SK-N-SH treated with all-trans-retinoic acid at 6 μM for 48 hours (cell line): ENCODE data around the gene SPTB.

Source experiments
- ATAC-seq: fragments of 200-7000 bp; cut with Tn5 transposase; 3 replicates; pipeline ENCODE4 v1.9.1; 2020; ENCODE audit warnings: mild to moderate bottlenecking, moderate library complexity
- ARNTL ChIP-seq: fragments of 450-650 bp; formaldehyde crosslinking; IDR thresholded peaks from 2 replicates; pipeline ENCODE4 v1.5.0; 2020; ENCODE audit warnings: low read depth, mild to moderate bottlenecking, moderate library complexity, borderline replicate concordance
- BACH2 ChIP-seq: fragments of 250-450 bp; sonication (Bioruptor Pico); IDR thresholded peaks from 2 replicates; pipeline ENCODE4 v1.9.0; 2021; ENCODE audit warnings: mild to moderate bottlenecking, borderline replicate concordance
- CSDC2 ChIP-seq: fragments of 250-450 bp; sonication (Bioruptor Pico); IDR thresholded peaks from 2 replicates; pipeline ENCODE4 v1.5.0; 2020; ENCODE audit warnings: mild to moderate bottlenecking, moderate library complexity
- ESRRG ChIP-seq: fragments of 250-450 bp; sonication (Bioruptor Pico); IDR thresholded peaks from 2 replicates; pipeline ENCODE4 v1.6.1; 2021; ENCODE audit warnings: mild to moderate bottlenecking
- GLIS3 ChIP-seq: fragments of 250-450 bp; sonication (Bioruptor Pico); IDR thresholded peaks from 2 replicates; pipeline ENCODE4 v1.5.0; 2020; ENCODE audit warnings: mild to moderate bottlenecking, moderate library complexity
- ISL1 ChIP-seq: fragments of 250-450 bp; sonication (Bioruptor Pico); IDR thresholded peaks from 2 replicates; pipeline ENCODE4 v2.1.2; 2022; ENCODE audit warnings: mild to moderate bottlenecking, moderate library complexity
- POU6F1 ChIP-seq: fragments of 250-450 bp; sonication (Bioruptor Pico); IDR thresholded peaks from 2 replicates; pipeline ENCODE4 v1.8.0; 2021; ENCODE audit warnings: low read depth, mild to moderate bottlenecking, moderate library complexity, borderline replicate concordance
- PPARA ChIP-seq: fragments of 250-450 bp; sonication (Bioruptor Pico); IDR thresholded peaks from 2 replicates; pipeline ENCODE4 v1.5.0; 2020; ENCODE audit warnings: mild to moderate bottlenecking, borderline replicate concordance
- RARB ChIP-seq: fragments of 250-450 bp; sonication (Bioruptor Pico); IDR thresholded peaks from 2 replicates; pipeline ENCODE4 v1.8.0; 2021; ENCODE audit warnings: mild to moderate bottlenecking, moderate library complexity
- SNAI2 ChIP-seq: fragments of 250-450 bp; sonication (Bioruptor Pico); IDR thresholded peaks from 2 replicates; pipeline ENCODE4 v1.5.0; 2020; ENCODE audit warnings: mild to moderate bottlenecking, moderate library complexity
- TCF4 ChIP-seq: fragments of 250-450 bp; sonication (Bioruptor Pico); IDR thresholded peaks from 2 replicates; pipeline ENCODE4 v1.8.0; 2021; ENCODE audit warnings: mild to moderate bottlenecking, moderate library complexity, borderline replicate concordance
- TOX ChIP-seq: fragments of 250-450 bp; sonication (Bioruptor Pico); IDR thresholded peaks from 2 replicates; pipeline ENCODE4 v1.8.0; 2021; ENCODE audit warnings: mild to moderate bottlenecking, moderate library complexity, borderline replicate concordance
- ZC3H10 ChIP-seq: fragments of 250-450 bp; sonication (Bioruptor Pico); IDR thresholded peaks from 2 replicates; pipeline ENCODE4 v1.5.1; 2021; ENCODE audit warnings: mild to moderate bottlenecking, moderate library complexity
- ZFP3 ChIP-seq: fragments of 250-450 bp; sonication (Bioruptor Pico); IDR thresholded peaks from 2 replicates; pipeline ENCODE4 v1.5.0; 2020; ENCODE audit warnings: mild to moderate bottlenecking, moderate library complexity
- ZFP30 ChIP-seq: fragments of 450-650 bp; formaldehyde crosslinking; IDR thresholded peaks from 2 replicates; pipeline ENCODE4 v1.5.0; 2022; ENCODE audit warnings: mild to moderate bottlenecking, moderate library complexity
- ZNF565 ChIP-seq: fragments of 450-650 bp; formaldehyde crosslinking; conservative IDR thresholded peaks from 2 replicates; pipeline ENCODE4 v1.5.0; 2020; ENCODE audit warnings: low read depth, mild to moderate bottlenecking, moderate library complexity
- ZNF70 ChIP-seq: fragments of 450-650 bp; formaldehyde crosslinking; IDR thresholded peaks from 2 replicates; pipeline ENCODE4 v1.5.0; 2020; ENCODE audit warnings: mild to moderate bottlenecking, moderate library complexity
- ZNF8 ChIP-seq: fragments of 450-650 bp; formaldehyde crosslinking; IDR thresholded peaks from 2 replicates; pipeline ENCODE4 v1.5.0; 2020; ENCODE audit warnings: mild to moderate bottlenecking, moderate library complexity
- TF ChIP-seq, protein P1 (sequence below): fragments of 250-450 bp; sonication (Bioruptor Pico); IDR thresholded peaks from 2 replicates; pipeline ENCODE4 v1.8.0; 2020; ENCODE audit warnings: mild to moderate bottlenecking, moderate library complexity, borderline replicate concordance
- TF ChIP-seq, protein P2 (sequence below): fragments of 250-450 bp; sonication (Bioruptor Pico); IDR thresholded peaks from 2 replicates; pipeline ENCODE4 v1.5.0; 2020; ENCODE audit warnings: mild to moderate bottlenecking, moderate library complexity
- TF ChIP-seq, protein P3 (sequence below): fragments of 250-450 bp; sonication (Bioruptor Pico); IDR thresholded peaks from 2 replicates; pipeline ENCODE4 v1.5.1; 2020; ENCODE audit warnings: low read depth, mild to moderate bottlenecking, moderate library complexity

SPTB gene

DNA sequence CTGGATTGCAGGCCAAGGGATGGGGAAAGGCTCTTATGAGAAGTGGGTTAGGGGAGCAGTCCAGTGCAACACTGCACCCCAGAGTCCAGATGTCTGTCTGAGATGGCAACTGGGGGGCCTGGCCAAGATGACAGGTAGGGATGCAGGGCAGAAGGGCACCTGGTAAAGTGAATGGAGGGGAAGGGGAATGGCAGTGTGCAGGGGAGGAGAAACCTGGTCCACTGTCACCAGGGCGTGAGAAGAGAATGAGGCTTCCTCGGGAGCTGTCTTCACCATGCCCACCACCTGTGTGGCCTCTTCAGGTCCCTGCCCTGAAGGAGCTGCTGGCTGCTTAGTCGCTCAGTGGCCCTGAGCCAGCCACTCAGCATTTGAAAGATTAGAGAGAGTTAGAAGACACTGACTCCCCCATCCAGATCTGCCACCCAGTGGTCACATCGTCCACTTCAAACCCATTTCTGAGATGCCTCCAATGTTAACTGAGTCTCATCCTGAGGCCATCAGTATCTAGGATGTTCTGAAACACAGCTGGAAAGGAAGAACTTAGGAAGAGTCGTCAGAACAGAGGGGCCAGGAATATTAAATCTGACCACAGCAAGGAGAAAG, 118.2 kb downstream of the SPTB start:
- ATAC-seq, result no peak

DNA sequence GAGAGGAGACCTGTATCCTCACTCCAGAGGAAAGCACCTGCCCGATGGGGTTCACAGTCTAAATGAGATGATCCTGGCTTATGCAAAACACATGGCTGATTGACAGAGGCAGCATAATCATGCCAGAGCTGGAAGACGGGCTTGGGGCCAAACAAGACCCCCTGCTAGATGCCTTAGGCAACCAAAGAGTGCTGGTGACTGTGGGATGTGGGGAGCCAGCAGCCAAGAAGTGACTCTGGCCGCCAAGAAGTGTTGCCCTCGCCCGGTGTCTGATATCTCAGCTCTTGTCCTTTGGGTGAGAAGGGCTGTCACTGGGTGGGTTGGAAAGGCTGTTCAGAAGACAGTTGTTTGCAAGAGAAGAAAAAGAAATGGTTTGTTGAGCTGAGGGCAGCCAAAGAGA, 118.8 kb downstream of the SPTB start:
- ATAC-seq, result no peak
- TF ChIP-seq, protein P1, sequence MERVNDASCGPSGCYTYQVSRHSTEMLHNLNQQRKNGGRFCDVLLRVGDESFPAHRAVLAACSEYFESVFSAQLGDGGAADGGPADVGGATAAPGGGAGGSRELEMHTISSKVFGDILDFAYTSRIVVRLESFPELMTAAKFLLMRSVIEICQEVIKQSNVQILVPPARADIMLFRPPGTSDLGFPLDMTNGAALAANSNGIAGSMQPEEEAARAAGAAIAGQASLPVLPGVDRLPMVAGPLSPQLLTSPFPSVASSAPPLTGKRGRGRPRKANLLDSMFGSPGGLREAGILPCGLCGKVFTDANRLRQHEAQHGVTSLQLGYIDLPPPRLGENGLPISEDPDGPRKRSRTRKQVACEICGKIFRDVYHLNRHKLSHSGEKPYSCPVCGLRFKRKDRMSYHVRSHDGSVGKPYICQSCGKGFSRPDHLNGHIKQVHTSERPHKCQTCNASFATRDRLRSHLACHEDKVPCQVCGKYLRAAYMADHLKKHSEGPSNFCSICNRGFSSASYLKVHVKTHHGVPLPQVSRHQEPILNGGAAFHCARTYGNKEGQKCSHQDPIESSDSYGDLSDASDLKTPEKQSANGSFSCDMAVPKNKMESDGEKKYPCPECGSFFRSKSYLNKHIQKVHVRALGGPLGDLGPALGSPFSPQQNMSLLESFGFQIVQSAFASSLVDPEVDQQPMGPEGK (CRISPR knock-in tag), result no peak
- TF ChIP-seq, protein P2, sequence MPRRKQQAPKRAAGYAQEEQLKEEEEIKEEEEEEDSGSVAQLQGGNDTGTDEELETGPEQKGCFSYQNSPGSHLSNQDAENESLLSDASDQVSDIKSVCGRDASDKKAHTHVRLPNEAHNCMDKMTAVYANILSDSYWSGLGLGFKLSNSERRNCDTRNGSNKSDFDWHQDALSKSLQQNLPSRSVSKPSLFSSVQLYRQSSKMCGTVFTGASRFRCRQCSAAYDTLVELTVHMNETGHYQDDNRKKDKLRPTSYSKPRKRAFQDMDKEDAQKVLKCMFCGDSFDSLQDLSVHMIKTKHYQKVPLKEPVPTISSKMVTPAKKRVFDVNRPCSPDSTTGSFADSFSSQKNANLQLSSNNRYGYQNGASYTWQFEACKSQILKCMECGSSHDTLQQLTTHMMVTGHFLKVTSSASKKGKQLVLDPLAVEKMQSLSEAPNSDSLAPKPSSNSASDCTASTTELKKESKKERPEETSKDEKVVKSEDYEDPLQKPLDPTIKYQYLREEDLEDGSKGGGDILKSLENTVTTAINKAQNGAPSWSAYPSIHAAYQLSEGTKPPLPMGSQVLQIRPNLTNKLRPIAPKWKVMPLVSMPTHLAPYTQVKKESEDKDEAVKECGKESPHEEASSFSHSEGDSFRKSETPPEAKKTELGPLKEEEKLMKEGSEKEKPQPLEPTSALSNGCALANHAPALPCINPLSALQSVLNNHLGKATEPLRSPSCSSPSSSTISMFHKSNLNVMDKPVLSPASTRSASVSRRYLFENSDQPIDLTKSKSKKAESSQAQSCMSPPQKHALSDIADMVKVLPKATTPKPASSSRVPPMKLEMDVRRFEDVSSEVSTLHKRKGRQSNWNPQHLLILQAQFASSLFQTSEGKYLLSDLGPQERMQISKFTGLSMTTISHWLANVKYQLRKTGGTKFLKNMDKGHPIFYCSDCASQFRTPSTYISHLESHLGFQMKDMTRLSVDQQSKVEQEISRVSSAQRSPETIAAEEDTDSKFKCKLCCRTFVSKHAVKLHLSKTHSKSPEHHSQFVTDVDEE, result no peak
- no peak for TF ChIP-seq BACH2
- TF ChIP-seq ZNF565 (CRISPR knock-in tag), result no peak
- TF ChIP-seq SNAI2 (CRISPR knock-in tag), result no peak
- no peak for TF ChIP-seq ZC3H10
- no peak for TF ChIP-seq ZFP3 (CRISPR knock-in tag)
- no peak for TF ChIP-seq PPARA (CRISPR knock-in tag)
- TF ChIP-seq POU6F1, result no peak
- TF ChIP-seq TCF4, result no peak

More for the DNA sequence above, 118.2 kb downstream of the SPTB start:
- TF ChIP-seq ARNTL, result no peak
- TF ChIP-seq, protein P3, sequence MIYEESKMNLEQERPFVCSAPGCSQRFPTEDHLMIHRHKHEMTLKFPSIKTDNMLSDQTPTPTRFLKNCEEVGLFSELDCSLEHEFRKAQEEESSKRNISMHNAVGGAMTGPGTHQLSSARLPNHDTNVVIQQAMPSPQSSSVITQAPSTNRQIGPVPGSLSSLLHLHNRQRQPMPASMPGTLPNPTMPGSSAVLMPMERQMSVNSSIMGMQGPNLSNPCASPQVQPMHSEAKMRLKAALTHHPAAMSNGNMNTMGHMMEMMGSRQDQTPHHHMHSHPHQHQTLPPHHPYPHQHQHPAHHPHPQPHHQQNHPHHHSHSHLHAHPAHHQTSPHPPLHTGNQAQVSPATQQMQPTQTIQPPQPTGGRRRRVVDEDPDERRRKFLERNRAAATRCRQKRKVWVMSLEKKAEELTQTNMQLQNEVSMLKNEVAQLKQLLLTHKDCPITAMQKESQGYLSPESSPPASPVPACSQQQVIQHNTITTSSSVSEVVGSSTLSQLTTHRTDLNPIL, result no peak
- no peak for TF ChIP-seq TCF4
- no peak for TF ChIP-seq ISL1 (CRISPR knock-in tag)
- TF ChIP-seq ESRRG (CRISPR knock-in tag), result no peak
- no peak for TF ChIP-seq POU6F1
- TF ChIP-seq RARB (CRISPR knock-in tag), result no peak
- TF ChIP-seq, protein P2, result no peak
- TF ChIP-seq ZFP3 (CRISPR knock-in tag), result no peak
- TF ChIP-seq BACH2, result no peak
- TF ChIP-seq, protein P1 (CRISPR knock-in tag), result no peak
- TF ChIP-seq ZC3H10, result no peak
- TF ChIP-seq CSDC2, result no peak
- TF ChIP-seq ZFP30, result no peak
- no peak for TF ChIP-seq PPARA (CRISPR knock-in tag)
- no peak for TF ChIP-seq TOX
- TF ChIP-seq ZNF70 (CRISPR knock-in tag), result no peak
- no peak for TF ChIP-seq SNAI2 (CRISPR knock-in tag)
- TF ChIP-seq GLIS3 (CRISPR knock-in tag), result no peak
- no peak for TF ChIP-seq ZNF8 (CRISPR knock-in tag)
